Keratinocyte (primary cell): ENCODE results near the gene LRBA.

ENCODE experiments used
- EZH2 ChIP-seq: IDR thresholded peaks from one replicate; pipeline ENCODE4 v1.6.1; 2012; ENCODE audit warnings: inconsistent platforms, mild to moderate bottlenecking, low read length, moderate library complexity
- TF ChIP-seq, protein P1 (sequence below), 3 experiments: IDR thresholded peaks in 1 of 3; conservative IDR thresholded peaks in 1 of 3; optimal IDR thresholded peaks in 1 of 3; 2 replicates in 2 of 3; 3 replicates in 1 of 3; pipeline versions ENCODE3 to v1.5.1; 2011; ENCODE audit warnings: low read length in 3 of 3, mild to moderate bottlenecking in 3 of 3, moderate library complexity in 2 of 3, control low read depth in 1 of 3, inconsistent platforms in 1 of 3; ENCODE audit not compliant: insufficient read depth in 2 of 3; ENCODE audit errors: extremely low read depth in 1 of 3

DNA sequence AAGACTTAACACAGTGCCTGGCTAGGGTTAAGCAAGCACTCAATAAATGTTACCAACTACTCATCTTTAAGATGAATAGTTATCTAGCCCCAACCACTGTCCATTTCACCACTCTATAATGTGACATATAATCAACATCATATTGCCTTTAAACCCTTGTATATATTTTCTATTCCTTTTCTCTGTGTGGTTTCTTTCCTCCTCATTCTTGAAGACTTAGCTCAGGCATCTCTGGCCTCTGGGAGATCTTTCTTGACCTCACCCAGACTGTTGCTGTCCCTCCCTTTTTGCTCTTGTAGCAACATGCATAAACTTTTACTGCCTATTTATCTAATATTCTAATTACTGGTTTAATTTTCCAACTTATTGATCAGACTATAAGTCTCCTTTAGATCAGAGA, 683.0 kb downstream of the LRBA start:
- TF ChIP-seq, protein P1, sequence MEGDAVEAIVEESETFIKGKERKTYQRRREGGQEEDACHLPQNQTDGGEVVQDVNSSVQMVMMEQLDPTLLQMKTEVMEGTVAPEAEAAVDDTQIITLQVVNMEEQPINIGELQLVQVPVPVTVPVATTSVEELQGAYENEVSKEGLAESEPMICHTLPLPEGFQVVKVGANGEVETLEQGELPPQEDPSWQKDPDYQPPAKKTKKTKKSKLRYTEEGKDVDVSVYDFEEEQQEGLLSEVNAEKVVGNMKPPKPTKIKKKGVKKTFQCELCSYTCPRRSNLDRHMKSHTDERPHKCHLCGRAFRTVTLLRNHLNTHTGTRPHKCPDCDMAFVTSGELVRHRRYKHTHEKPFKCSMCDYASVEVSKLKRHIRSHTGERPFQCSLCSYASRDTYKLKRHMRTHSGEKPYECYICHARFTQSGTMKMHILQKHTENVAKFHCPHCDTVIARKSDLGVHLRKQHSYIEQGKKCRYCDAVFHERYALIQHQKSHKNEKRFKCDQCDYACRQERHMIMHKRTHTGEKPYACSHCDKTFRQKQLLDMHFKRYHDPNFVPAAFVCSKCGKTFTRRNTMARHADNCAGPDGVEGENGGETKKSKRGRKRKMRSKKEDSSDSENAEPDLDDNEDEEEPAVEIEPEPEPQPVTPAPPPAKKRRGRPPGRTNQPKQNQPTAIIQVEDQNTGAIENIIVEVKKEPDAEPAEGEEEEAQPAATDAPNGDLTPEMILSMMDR (optimal IDR thresholded peaks at IDR 0.05 in 1 of 3, IDR thresholded peaks at IDR 0.05 in 1 of 3, conservative IDR thresholded peaks at IDR 0.05 in 1 of 3; ENCODE audit: extremely low read depth in 1 of 3, insufficient read depth in 2 of 3, low read length in 3 of 3) = no peak
- no peak for TF ChIP-seq EZH2
